IMR-90 (cell line): Measurements from ENCODE around the gene PROM2. TPM values are rescaled to one million over a fixed set of nuclear protein-coding genes. Genes with fewer than 3 reads are reported as not detected.

Experiments
- ATAC-seq: fragments of 200-7000 bp; cut with Tn5 transposase; 2 replicates; pipeline ENCODE4 v1.9.1; 2020; ENCODE audit warnings: low read depth, mild to moderate bottlenecking, moderate library complexity
- BruUV-seq: library from RNA; stranded (reverse); fragments of 400-500 nt; replicated peaks from 2 replicates; lab custom pipeline; 2021; lab: Mats Ljungman, UMichigan
- CTCF ChIA-PET: fragments of 300-600 bp; formaldehyde crosslinking; extraction: SDS; loops from one replicate; lab custom pipeline; 2021; ENCODE audit warnings: antibody characterized with exemption; lab: Yijun Ruan, JAX
- POLR2A ChIA-PET: fragments of 300-600 bp; sonication (Branson Sonifier 250); formaldehyde crosslinking; loops from one replicate; lab custom pipeline; 2022; ENCODE audit warnings: antibody characterized with exemption; ENCODE audit not compliant: unreplicated experiment; lab: Charles Lee
- DNase-seq: peaks from one replicate; pipeline ENCODE4 v3.0.0; 2013
- H2AFZ ChIP-seq: replicated peaks from 2 replicates; pipeline ENCODE3; 2013; ENCODE audit warnings: low read length, mild to moderate bottlenecking; ENCODE audit not compliant: poor library complexity
- H2AK5ac ChIP-seq: 2 replicates; pipeline ENCODE4 v1.6.1; 2013; ENCODE audit warnings: low read depth, low read length, inconsistent platforms
- H2AK9ac ChIP-seq: replicated peaks from 2 replicates; pipeline ENCODE3; 2013; ENCODE audit warnings: mild to moderate bottlenecking, low read depth, low read length, moderate library complexity; ENCODE audit not compliant: poor library complexity
- H2BK120ac ChIP-seq: 2 replicates; pipeline ENCODE4 v1.6.1; 2013; ENCODE audit warnings: low read depth, low read length, inconsistent platforms
- H2BK15ac ChIP-seq: 3 replicates; pipeline ENCODE4 v1.6.1; 2013; ENCODE audit warnings: low read depth, low read length, inconsistent platforms
- H2BK20ac ChIP-seq: 2 replicates; pipeline ENCODE4 v1.6.1; 2013; ENCODE audit warnings: low read depth, mild to moderate bottlenecking, inconsistent platforms, low read length, moderate library complexity
- H2BK5ac ChIP-seq: 2 replicates; pipeline ENCODE4 v1.6.1; 2013; ENCODE audit warnings: mild to moderate bottlenecking, low read depth, low read length, inconsistent platforms; ENCODE audit not compliant: poor library complexity, severe bottlenecking
- H3K14ac ChIP-seq: replicated peaks from 2 replicates; pipeline ENCODE4 v1.6.1; 2013; ENCODE audit warnings: low read depth, low read length, inconsistent platforms
- H3K18ac ChIP-seq: 2 replicates; pipeline ENCODE4 v1.6.1; 2013; ENCODE audit warnings: low read depth, low read length, control low read depth
- H3K23ac ChIP-seq: 2 replicates; pipeline ENCODE4 v1.6.1; 2013; ENCODE audit warnings: low read depth, low read length, inconsistent platforms
- H3K27ac ChIP-seq: 2 replicates; pipeline ENCODE4 v1.5.1; 2013; ENCODE audit warnings: mild to moderate bottlenecking, control low read depth, low read length; ENCODE audit not compliant: insufficient read depth
- H3K27me3 ChIP-seq: 2 replicates; pipeline ENCODE4 v1.6.1; 2013; ENCODE audit warnings: low read length; ENCODE audit not compliant: control insufficient read depth, insufficient read depth
- H3K36me3 ChIP-seq: 2 replicates; pipeline ENCODE4 v1.6.1; 2013; ENCODE audit warnings: low read length, mixed read lengths; ENCODE audit not compliant: control insufficient read depth, insufficient read depth
- H3K4ac ChIP-seq: 2 replicates; pipeline ENCODE4 v1.6.1; 2013; ENCODE audit warnings: low read depth, low read length, inconsistent platforms
- H3K4me1 ChIP-seq: 2 replicates; pipeline ENCODE4 v1.6.1; 2013; ENCODE audit warnings: low read length, mixed read lengths; ENCODE audit not compliant: control insufficient read depth, insufficient read depth
- H3K4me2 ChIP-seq: 2 replicates; pipeline ENCODE4 v1.6.1; 2013; ENCODE audit warnings: low read depth, mild to moderate bottlenecking, control low read depth, low read length, moderate library complexity
- H3K4me3 ChIP-seq: 2 replicates; pipeline ENCODE4 v1.5.1; 2013; ENCODE audit warnings: low read depth, mild to moderate bottlenecking, control low read depth, low read length, moderate library complexity; ENCODE audit not compliant: insufficient read depth
- H3K56ac ChIP-seq: 2 replicates; pipeline ENCODE4 v1.6.1; 2013; ENCODE audit warnings: low read length, inconsistent platforms; ENCODE audit not compliant: insufficient read depth; ENCODE audit errors: extremely low read depth
- H3K79me1 ChIP-seq, 2 experiments: 2 replicates each; pipeline ENCODE4 v1.6.1; 2013; ENCODE audit warnings: low read length in 2 of 2, inconsistent platforms in 1 of 2, low read depth in 1 of 2
- H3K9ac ChIP-seq: 2 replicates; pipeline ENCODE4 v1.6.1; 2013; ENCODE audit warnings: low read depth, low read length, control low read depth
- H3K9me1 ChIP-seq: 2 replicates; pipeline ENCODE4 v1.6.1; 2013; ENCODE audit warnings: low read length, inconsistent platforms; ENCODE audit not compliant: insufficient read depth
- H3K9me3 ChIP-seq: 2 replicates; pipeline ENCODE4 v1.6.1; 2013; ENCODE audit warnings: low read length; ENCODE audit not compliant: control insufficient read depth, insufficient read depth
- H4K20me1 ChIP-seq: 2 replicates; pipeline ENCODE4 v1.6.1; 2013; ENCODE audit warnings: low read length, inconsistent platforms; ENCODE audit not compliant: insufficient read depth
- H4K5ac ChIP-seq: 2 replicates; pipeline ENCODE4 v1.6.1; 2013; ENCODE audit warnings: mild to moderate bottlenecking, low read depth, low read length, control low read depth
- H4K8ac ChIP-seq, 2 experiments: 2 replicates each; pipeline ENCODE4 v1.6.1; 2013; ENCODE audit warnings: low read depth in 2 of 2, low read length in 2 of 2, control low read depth in 1 of 2, inconsistent platforms in 1 of 2
- H4K91ac ChIP-seq: 2 replicates; pipeline ENCODE4 v1.6.1; 2013; ENCODE audit warnings: low read depth, low read length, inconsistent platforms; ENCODE audit not compliant: insufficient read depth
- BHLHE40 ChIP-seq: fragments of 150-350 bp; IDR thresholded peaks from 2 replicates; pipeline ENCODE4 v1.6.1; 2016; ENCODE audit warnings: mild to moderate bottlenecking, low read depth, low read length
- CEBPB ChIP-seq: IDR thresholded peaks from 2 replicates; pipeline ENCODE4 v1.6.1; 2012; ENCODE audit warnings: low read depth, low read length, improper control_type of control experiment
- CHD1 ChIP-seq: IDR thresholded peaks from 2 replicates; pipeline ENCODE4 v1.6.1; 2012; ENCODE audit warnings: low read depth, low read length, improper control_type of control experiment
- FOS ChIP-seq: fragments of 150-350 bp; IDR thresholded peaks from 2 replicates; pipeline ENCODE4 v1.6.1; 2016; ENCODE audit warnings: low read depth, low read length
- MAFK ChIP-seq: IDR thresholded peaks from 2 replicates; pipeline ENCODE4 v1.6.1; 2012; ENCODE audit warnings: low read depth, low read length, improper control_type of control experiment
- MAZ ChIP-seq: IDR thresholded peaks from 2 replicates; pipeline ENCODE4 v1.6.1; 2012; ENCODE audit warnings: low read depth, mild to moderate bottlenecking, low read length, improper control_type of control experiment, moderate library complexity, borderline replicate concordance
- MXI1 ChIP-seq: IDR thresholded peaks from 2 replicates; pipeline ENCODE4 v1.6.1; 2012; ENCODE audit warnings: low read depth, mild to moderate bottlenecking, low read length, moderate library complexity, borderline replicate concordance
- NFE2L2 ChIP-seq: fragments of 150-350 bp; IDR thresholded peaks from 2 replicates; pipeline ENCODE4 v1.6.1; 2016; ENCODE audit warnings: low read depth, mild to moderate bottlenecking, low read length
- POLR2A ChIP-seq: IDR thresholded peaks from 2 replicates; pipeline ENCODE4 v1.6.1; 2012; ENCODE audit warnings: mild to moderate bottlenecking, low read depth, low read length
- RAD21 ChIP-seq: IDR thresholded peaks from 2 replicates; pipeline ENCODE4 v1.6.1; 2012; ENCODE audit warnings: low read length, improper control_type of control experiment
- RCOR1 ChIP-seq: IDR thresholded peaks from 2 replicates; pipeline ENCODE4 v1.6.1; 2012; ENCODE audit warnings: mild to moderate bottlenecking, low read length, improper control_type of control experiment; ENCODE audit not compliant: insufficient replicate concordance
- RFX5 ChIP-seq: IDR thresholded peaks from 2 replicates; pipeline ENCODE4 v1.8.0; 2012; ENCODE audit warnings: low read depth, mild to moderate bottlenecking, low read length, moderate library complexity
- SMC3 ChIP-seq: fragments of 150-350 bp; IDR thresholded peaks from 2 replicates; pipeline ENCODE4 v1.6.1; 2016; ENCODE audit warnings: low read depth, mild to moderate bottlenecking, antibody characterized with exemption, low read length, moderate library complexity
- WGBS, 2 experiments: methylation state at CpG; one replicate each; pipeline versions ENCODE4 v1.1.5 to v1.1.7; 2013; ENCODE audit warnings: missing lambda C conversion rate in 2 of 2; ENCODE audit not compliant: insufficient read length in 1 of 2; ENCODE audit errors: extremely low coverage in 2 of 2; 5-methylcytosine and 5-hydroxymethylcytosine counted together
- dilution Hi-C: fragments of 300-500 bp; cut with HindIII; formaldehyde crosslinking; loops from one replicate; pipeline ENCODE4 v1.14.3; 2018; ENCODE audit warnings: low sequenced_read_pairs; ENCODE audit not compliant: unreplicated experiment
- in situ Hi-C: fragments of 300-500 bp; cut with MboI; formaldehyde crosslinking; loops from 3 replicates; pipeline ENCODE4 v1.14.3; 2019; ENCODE audit warnings: low sequenced_read_pairs, inconsistent platforms, mixed read lengths
- intact Hi-C: fragments of 100-400 bp; cut with micrococcal nuclease; formaldehyde crosslinking; loops from 2 replicates; pipeline ENCODE4 v1.10.0; 2022
- polyA plus RNA-seq, 3 experiments: library from polyadenylated mRNA; depleted of rRNA; stranded (reverse); fragments of >200 nt; gene quantifications; 2 replicates each; pipeline ENCODE4 v1.2.3, GENCODE V29; 2012; ENCODE audit warnings: low replicate concordance in 1 of 3
- total RNA-seq: library from RNA; depleted of rRNA; stranded (reverse); fragments of >200 nt; gene quantifications from 2 replicates; pipeline ENCODE4 v1.2.3, GENCODE V29; 2012
- TF ChIP-seq, protein P1 (sequence below): fragments of 150-350 bp; IDR thresholded peaks from 2 replicates; pipeline ENCODE4 v1.6.1; 2017; ENCODE audit warnings: mild to moderate bottlenecking, antibody characterized with exemption, low read length, low read depth
- TF ChIP-seq, protein P2 (sequence below): conservative IDR thresholded peaks from 2 replicates; pipeline ENCODE4 v1.5.1; 2012; ENCODE audit warnings: mild to moderate bottlenecking, low read depth, low read length, improper control_type of control experiment

Gene PROM2
- total and polyA plus RNA-seq, 2 of the 4 experiments (the other 2 are of a cell fraction), result 0.26 TPM; not detected in 1

DNA sequence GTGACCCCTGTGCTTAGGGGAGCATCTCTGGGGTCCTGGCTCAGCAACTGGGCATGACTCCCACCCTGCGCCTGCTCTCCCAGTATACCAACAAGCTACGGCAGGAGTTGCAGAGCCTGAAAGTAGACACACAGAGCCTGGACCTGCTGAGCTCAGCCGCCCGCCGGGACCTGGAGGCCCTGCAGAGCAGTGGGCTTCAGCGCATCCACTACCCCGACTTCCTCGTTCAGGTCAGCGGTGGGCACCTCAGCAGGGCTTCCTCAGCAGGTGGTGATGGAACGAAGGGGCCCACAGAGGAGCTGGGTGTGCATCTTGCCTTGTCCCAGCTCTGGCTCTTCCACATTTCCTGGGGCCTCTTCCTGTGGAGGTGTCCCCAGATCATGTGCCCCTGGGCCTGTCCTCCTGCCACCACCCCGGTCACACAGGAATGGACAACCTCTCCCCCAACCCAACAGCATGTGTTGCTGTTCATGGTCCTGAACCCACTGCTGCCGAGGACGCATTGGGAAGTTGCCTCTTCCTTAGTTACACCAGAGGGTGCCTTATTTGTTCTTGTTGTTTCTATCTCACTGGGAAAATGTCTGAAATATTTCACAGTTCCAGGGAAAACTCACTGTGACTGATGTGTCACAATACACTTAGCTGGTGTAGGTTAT, 10.8 kb downstream of the PROM2 start:
- ATAC-seq (no peak), DNase-seq (no peak)
- no peak overlapping the region for H2AFZ ChIP-seq
- no peak overlapping the region for H2BK5ac ChIP-seq
- no peaks in the 10 kb centered on the region for H4K20me1 ChIP-seq
- no peaks in the 10 kb centered on the region for H3K9me3 ChIP-seq
- no peak overlapping the region for H2BK15ac ChIP-seq
- H2BK120ac ChIP-seq, result no peak overlapping the region
- H2AK5ac ChIP-seq, result no peak overlapping the region
- no peak overlapping the region for H3K56ac ChIP-seq
- intact Hi-C loops (no loop called here), in situ Hi-C loops (no loop called here), dilution Hi-C loops (no loop called here)
- H3K79me1 ChIP-seq, result no peaks in the 10 kb centered on the region
- CTCF ChIA-PET, result no interaction called here
- H3K4ac ChIP-seq, result no peak overlapping the region
- WGBS, 2 experiments, result 91% methylated on average over 6 of the region's 13 CpGs; no CpG with 5 or more reads in 1 of the 2 experiments
- no peak overlapping the region for H3K14ac ChIP-seq
- H3K36me3 ChIP-seq, result no peaks in the 10 kb centered on the region
- H3K4me3 ChIP-seq, result no peak overlapping the region
- H2AK9ac ChIP-seq, result no peak overlapping the region
- no peak overlapping the region for H3K27ac ChIP-seq
- no peak overlapping the region for H4K8ac ChIP-seq
- peaks cover 2% of the 10 kb centered on the region; the same call in 1 of the 2 replicates for H3K27me3 ChIP-seq
- no peak overlapping the region for H3K23ac ChIP-seq
- no peaks in the 10 kb centered on the region for H3K4me1 ChIP-seq
- TF ChIP-seq, protein P1, sequence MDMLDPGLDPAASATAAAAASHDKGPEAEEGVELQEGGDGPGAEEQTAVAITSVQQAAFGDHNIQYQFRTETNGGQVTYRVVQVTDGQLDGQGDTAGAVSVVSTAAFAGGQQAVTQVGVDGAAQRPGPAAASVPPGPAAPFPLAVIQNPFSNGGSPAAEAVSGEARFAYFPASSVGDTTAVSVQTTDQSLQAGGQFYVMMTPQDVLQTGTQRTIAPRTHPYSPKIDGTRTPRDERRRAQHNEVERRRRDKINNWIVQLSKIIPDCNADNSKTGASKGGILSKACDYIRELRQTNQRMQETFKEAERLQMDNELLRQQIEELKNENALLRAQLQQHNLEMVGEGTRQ, result no peak
- TF ChIP-seq SMC3 (no peak), RFX5 (no peak), MXI1 (no peak), MAFK (no peak), NFE2L2 (no peak), BHLHE40 (no peak), MAZ (no peak), RAD21 (no peak), CHD1 (no peak), CEBPB (no peak), RCOR1 (no peak), POLR2A (no peak), FOS (no peak)
- TF ChIP-seq, protein P2, sequence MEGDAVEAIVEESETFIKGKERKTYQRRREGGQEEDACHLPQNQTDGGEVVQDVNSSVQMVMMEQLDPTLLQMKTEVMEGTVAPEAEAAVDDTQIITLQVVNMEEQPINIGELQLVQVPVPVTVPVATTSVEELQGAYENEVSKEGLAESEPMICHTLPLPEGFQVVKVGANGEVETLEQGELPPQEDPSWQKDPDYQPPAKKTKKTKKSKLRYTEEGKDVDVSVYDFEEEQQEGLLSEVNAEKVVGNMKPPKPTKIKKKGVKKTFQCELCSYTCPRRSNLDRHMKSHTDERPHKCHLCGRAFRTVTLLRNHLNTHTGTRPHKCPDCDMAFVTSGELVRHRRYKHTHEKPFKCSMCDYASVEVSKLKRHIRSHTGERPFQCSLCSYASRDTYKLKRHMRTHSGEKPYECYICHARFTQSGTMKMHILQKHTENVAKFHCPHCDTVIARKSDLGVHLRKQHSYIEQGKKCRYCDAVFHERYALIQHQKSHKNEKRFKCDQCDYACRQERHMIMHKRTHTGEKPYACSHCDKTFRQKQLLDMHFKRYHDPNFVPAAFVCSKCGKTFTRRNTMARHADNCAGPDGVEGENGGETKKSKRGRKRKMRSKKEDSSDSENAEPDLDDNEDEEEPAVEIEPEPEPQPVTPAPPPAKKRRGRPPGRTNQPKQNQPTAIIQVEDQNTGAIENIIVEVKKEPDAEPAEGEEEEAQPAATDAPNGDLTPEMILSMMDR, result no peak
- no peak overlapping the region for H2BK20ac ChIP-seq
- H4K91ac ChIP-seq, result no peak overlapping the region
- no TSS peak for BruUV-seq
- no peak overlapping the region for H3K18ac ChIP-seq
- POLR2A ChIA-PET, result no interaction called here
- no peak overlapping the region for H4K5ac ChIP-seq
- H3K9ac ChIP-seq, result no peak overlapping the region
- H3K9me1 ChIP-seq, result no peaks in the 10 kb centered on the region
- H3K4me2 ChIP-seq, result no peak overlapping the region
